Parathyroid adenoma (tissue), 2 donors: ENCODE measurements around the gene CACNB1.

Source experiments
- H2AFZ ChIP-seq: fragments of 300-600 bp; sonication (generic); one replicate; pipeline ENCODE4 v1.7.0; 2017; ENCODE audit warnings: antibody characterized with exemption, mild to moderate bottlenecking
- H3K27ac ChIP-seq: fragments of 300-600 bp; sonication (generic); one replicate; pipeline ENCODE4 v1.7.0; 2017
- H3K27me3 ChIP-seq: fragments of 300-600 bp; sonication (generic); one replicate; pipeline ENCODE4 v1.7.0; 2017; ENCODE audit warnings: low read length; ENCODE audit not compliant: control insufficient read depth, insufficient read depth
- H3K36me3 ChIP-seq: fragments of 300-600 bp; sonication (generic); one replicate; pipeline ENCODE4 v1.7.0; 2017; ENCODE audit warnings: low read length; ENCODE audit not compliant: control insufficient read depth, insufficient read depth
- H3K4me1 ChIP-seq: fragments of 300-600 bp; sonication (generic); one replicate; pipeline ENCODE4 v1.7.0; 2017; ENCODE audit warnings: control low read depth
- H3K4me2 ChIP-seq: fragments of 300-600 bp; sonication (generic); one replicate; pipeline ENCODE4 v1.7.0; 2017; ENCODE audit warnings: low read length
- H3K4me3 ChIP-seq: fragments of 300-600 bp; sonication (generic); one replicate; pipeline ENCODE4 v1.7.0; 2017; ENCODE audit warnings: low read depth, low read length
- H3K79me2 ChIP-seq: fragments of 300-600 bp; sonication (generic); one replicate; pipeline ENCODE4 v1.7.0; 2017; ENCODE audit warnings: control low read depth
- H3K9ac ChIP-seq: fragments of 300-600 bp; sonication (generic); one replicate; pipeline ENCODE4 v1.7.0; 2017; ENCODE audit warnings: mild to moderate bottlenecking
- H3K9me3 ChIP-seq: fragments of 300-600 bp; sonication (generic); one replicate; pipeline ENCODE4 v1.7.0; 2017; ENCODE audit warnings: low read length; ENCODE audit not compliant: control insufficient read depth
- CTCF ChIP-seq: fragments of 300-600 bp; sonication (generic); IDR thresholded peaks from one replicate; pipeline ENCODE4 v1.7.0; 2017; ENCODE audit warnings: antibody characterized with exemption, mild to moderate bottlenecking
- donor health status: primary hyperparathyroidism.

CACNB1 gene

GRCh38 chr17:39186481-39187002 lies 10.9 kb downstream of the CACNB1 start:
- no peak overlapping the region for H3K9ac ChIP-seq
- H3K4me1 ChIP-seq, result no peaks in the 10 kb centered on the region
- H3K27ac ChIP-seq, result no peak overlapping the region
- H3K36me3 ChIP-seq, result no peaks in the 10 kb centered on the region
- H3K27me3 ChIP-seq, result no peaks in the 10 kb centered on the region
- H3K9me3 ChIP-seq, result no peaks in the 10 kb centered on the region
- no peak overlapping the region for H2AFZ ChIP-seq
- no peak overlapping the region for H3K4me2 ChIP-seq
- no peaks in the 10 kb centered on the region for H3K79me2 ChIP-seq
- no peak overlapping the region for H3K4me3 ChIP-seq
- TF ChIP-seq CTCF, result no peak

- no peak overlapping the region for H2AFZ ChIP-seq
- no peak overlapping the region for H3K4me2 ChIP-seq
- no peaks in the 10 kb centered on the region for H3K4me1 ChIP-seq
- TF ChIP-seq CTCF, result no peak
- no peak overlapping the region for H3K4me3 ChIP-seq
- no peaks in the 10 kb centered on the region for H3K36me3 ChIP-seq
- no peaks in the 10 kb centered on the region for H3K9me3 ChIP-seq
- H3K27me3 ChIP-seq, result no peaks in the 10 kb centered on the region
- no peaks in the 10 kb centered on the region for H3K79me2 ChIP-seq
- H3K27ac ChIP-seq, result no peak overlapping the region
- no peak overlapping the region for H3K9ac ChIP-seq
Measured at GRCh38 chr17:39183720-39184119, 13.7 kb downstream of the CACNB1 start.

GRCh38 chr17:39183045-39183444 lies 14.4 kb downstream of the CACNB1 start:
- Histone ChIP-seq H3K79me2 (no peaks in the 10 kb centered on the region), H3K4me2 (no peak overlapping the region), H3K36me3 (no peaks in the 10 kb centered on the region), H3K27me3 (no peaks in the 10 kb centered on the region), H3K4me1 (no peaks in the 10 kb centered on the region), H3K9ac (no peak overlapping the region), H3K27ac (no peak overlapping the region), H3K4me3 (no peak overlapping the region), H3K9me3 (no peaks in the 10 kb centered on the region), H2AFZ (no peak overlapping the region)
- no peak for TF ChIP-seq CTCF

DNA sequence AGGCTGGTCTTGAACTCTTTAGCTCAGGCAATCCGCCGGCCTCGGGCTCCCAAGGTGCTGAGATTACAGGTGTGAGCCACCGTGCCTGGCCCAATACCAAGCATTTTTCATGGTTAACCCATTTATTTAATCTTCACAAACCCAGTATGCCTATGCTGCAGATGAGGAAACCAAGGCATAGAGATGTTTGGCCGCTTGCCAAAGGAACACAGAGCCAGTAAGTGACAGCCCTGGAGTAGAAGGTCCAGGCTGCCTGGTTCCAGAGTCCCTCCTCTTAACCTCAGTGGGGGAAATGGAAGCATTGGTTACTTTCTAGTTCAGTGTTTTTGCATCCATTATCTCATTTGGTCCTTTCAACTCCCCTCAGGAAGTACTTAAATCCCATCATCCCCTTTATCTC lies 16.2 kb downstream of the CACNB1 start:
- no peak for TF ChIP-seq CTCF
- H3K36me3 ChIP-seq, result no peaks in the 10 kb centered on the region

GRCh38 chr17:39178536-39178935 lies 18.9 kb downstream of the CACNB1 start:
- Histone ChIP-seq H3K9me3 (no peaks in the 10 kb centered on the region), H3K4me2 (no peak overlapping the region), H3K9ac (no peak overlapping the region), H3K27ac (no peak overlapping the region), H2AFZ (no peak overlapping the region), H3K79me2 (no peaks in the 10 kb centered on the region), H3K4me3 (no peak overlapping the region), H3K27me3 (no peaks in the 10 kb centered on the region), H3K4me1 (no peaks in the 10 kb centered on the region), H3K36me3 (no peaks in the 10 kb centered on the region)
- no peak for TF ChIP-seq CTCF

More for the DNA sequence above, 16.2 kb downstream of the CACNB1 start:
- Histone ChIP-seq H2AFZ (no peak overlapping the region), H3K4me1 (no peaks in the 10 kb centered on the region), H3K27me3 (no peaks in the 10 kb centered on the region), H3K27ac (no peak overlapping the region), H3K4me3 (no peak overlapping the region), H3K4me2 (no peak overlapping the region), H3K9me3 (no peaks in the 10 kb centered on the region), H3K9ac (no peak overlapping the region), H3K79me2 (no peaks in the 10 kb centered on the region)
